Stimulated activated CD8-positive, alpha-beta memory T cell treated with anti-CD3 and anti-CD28 coated beads, Interleukin-7, amount 100 ng/mL, for 4 hours (primary cell): ENCODE data around the gene JAZF1.
"Not testable (repeated sequence)": the region's sequence is repeated elsewhere in the genome, so short reads cannot be mapped to it uniquely, and the experiment has no call there.

Experiments used
- DNase-seq, 2 donors: peaks; one replicate each; pipeline ENCODE4 v3.0.0-alpha.2; 2020; ENCODE audit warnings: low read depth in 2 of 2

Gene JAZF1

DNA sequence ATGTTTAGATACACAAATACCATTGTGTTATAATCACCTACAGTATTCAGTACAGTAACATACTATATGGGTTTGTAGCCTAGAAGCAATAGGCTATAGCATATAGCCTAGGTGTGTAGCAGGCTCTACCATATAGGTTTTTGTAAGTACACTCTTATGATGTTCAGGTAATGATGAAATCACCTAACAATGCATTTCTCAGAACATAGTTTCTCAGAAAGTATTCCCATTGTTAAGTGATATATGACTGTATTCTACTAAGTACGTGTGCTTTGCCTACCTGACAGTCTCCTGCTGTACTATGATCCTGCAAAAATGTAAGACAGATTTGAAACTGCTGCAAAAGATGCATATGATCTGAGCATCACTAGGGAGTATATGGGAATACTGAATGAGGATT is 137.9 kb downstream of the JAZF1 start:
- DNase-seq = no peak

DNA sequence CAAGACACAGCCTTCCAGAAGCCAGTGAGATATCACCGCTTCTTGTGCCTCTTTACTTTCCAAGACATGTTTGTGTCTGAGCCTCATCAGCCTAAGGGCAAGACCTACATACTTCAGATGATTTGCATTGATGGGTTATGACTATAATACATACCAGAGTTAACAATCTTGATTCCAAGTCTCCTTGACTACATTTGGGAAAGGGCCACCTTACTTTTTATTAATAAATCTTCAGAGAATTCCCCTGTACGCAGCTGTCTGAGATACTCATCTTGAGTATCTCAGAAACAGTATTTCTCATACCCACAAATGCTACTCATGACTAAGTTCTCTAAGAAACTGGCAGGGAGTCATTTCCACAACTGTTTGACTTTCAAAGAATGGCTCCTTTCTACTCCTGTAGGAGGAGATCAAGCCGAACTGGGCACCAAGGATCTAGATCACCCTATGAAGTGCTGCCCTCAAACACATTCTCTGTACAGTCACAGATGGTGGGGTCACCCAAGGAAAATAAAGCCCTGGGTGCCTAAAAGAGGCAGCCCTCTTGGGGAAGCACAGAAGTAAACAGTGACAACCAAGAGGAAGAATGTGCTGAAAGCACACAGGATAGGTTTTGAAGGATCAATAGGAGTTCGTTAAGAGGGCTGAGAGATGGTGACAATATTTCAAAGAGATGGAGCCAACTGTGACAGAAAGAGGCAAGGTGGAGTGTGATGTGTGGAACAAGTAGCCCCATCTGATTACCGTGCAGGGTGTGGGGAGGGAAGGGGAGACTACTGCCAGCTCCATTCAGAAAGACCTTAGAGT is 138.9 kb downstream of the JAZF1 start:
- no peak for DNase-seq

DNA sequence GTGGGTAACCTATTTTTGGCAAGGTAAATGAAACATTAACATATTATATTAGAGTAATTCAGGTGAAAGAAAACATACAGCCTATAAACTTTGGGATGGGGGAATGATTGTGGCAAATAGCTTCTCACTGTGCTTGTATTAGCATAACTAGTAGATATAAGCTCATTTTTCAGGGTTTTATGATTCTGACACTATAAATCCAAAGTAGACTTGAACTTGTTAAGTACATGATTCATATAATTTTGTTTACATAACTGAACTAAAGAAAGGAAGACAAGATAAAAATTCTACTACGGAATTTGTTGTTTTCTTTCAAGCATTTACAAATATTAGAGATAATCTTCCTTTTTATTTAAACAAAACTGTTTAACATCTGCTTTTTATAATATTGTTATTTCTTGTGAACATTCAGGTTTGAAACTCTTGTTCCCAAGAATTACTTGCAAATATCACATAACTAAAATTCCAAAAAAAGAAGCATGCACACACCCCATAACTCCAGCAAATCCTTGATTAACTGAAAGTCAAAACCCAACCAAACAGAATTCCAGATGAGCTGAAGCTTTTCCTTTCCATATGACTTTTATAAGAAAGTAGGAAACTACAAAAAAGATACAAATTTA is 142.3 kb downstream of the JAZF1 start:
- no peak for DNase-seq

DNA sequence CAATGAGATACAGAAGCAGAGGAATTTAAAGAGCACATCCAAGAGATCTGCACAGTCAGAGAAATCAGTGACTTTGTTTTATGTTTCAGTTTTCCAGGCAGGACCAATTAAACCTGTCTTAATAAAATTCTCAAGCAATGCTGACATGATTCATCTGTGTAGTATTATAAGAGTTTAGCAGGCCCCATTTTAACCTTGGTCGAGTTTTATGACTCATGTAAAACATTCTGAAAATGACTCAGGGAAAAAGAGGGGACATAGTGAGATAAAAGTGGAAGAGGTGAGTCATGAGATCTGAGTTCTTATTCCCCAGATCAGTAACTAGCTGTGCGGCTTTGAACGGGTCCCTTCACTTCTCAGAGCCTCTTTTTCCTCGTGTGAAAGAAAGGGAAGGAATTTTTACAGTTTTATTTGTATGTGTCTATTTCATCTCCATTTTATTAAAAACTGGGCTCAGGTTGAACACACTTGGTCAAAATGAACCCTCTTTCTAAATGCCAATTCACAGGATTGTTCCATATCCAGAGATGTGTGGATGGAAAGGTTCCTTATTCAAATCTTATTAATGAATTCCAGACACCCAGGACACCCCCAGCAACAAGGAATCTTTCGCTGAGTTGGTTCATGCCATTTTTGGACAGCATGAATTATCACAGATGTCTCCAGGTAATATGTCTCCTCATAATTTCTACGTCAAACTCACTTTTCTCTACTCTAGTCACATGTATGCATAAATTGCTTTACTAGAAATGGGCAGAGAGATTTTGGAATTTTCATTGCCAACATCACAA is 143.2 kb downstream of the JAZF1 start:
- DNase-seq = no peak

DNA sequence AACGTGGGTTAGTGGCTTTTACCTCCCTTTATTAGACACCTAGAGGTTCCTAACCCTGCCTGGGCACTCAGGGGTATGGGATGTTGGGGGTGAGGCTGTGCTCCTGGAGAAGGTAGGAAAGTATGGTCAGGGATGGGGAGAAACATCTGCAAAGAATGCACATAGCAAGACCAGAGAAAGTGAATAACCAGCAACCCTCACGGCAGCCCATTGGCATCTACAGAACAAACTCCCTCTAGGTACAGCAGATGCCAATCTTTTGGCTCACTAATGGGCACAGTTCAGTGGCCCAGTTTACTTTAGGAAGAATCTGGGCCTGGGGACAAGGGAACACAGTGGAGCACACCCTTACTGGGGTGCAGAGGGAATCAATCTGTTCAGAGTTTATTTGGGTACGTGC is 143.9 kb downstream of the JAZF1 start:
- no peak for DNase-seq

DNA sequence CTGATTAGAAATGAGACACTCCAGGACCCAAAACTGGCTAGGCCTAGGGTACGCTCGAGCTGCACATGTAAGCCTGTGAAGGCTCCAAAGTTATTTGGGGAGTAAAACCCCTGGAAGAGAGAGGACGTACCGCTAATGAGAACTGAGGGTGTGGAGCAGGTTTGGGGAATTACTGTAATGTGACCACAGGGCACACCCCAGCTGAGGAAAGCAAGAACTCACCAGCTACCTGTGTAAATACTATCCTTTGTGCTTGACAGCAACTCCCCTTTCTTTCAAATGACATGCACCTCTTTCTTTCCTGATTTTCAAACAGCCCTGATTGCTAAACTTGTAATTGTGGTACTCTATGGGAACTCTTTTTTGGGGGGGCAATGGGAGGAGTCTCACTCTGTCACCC is 147.2 kb downstream of the JAZF1 start:
- DNase-seq = no peak

DNA sequence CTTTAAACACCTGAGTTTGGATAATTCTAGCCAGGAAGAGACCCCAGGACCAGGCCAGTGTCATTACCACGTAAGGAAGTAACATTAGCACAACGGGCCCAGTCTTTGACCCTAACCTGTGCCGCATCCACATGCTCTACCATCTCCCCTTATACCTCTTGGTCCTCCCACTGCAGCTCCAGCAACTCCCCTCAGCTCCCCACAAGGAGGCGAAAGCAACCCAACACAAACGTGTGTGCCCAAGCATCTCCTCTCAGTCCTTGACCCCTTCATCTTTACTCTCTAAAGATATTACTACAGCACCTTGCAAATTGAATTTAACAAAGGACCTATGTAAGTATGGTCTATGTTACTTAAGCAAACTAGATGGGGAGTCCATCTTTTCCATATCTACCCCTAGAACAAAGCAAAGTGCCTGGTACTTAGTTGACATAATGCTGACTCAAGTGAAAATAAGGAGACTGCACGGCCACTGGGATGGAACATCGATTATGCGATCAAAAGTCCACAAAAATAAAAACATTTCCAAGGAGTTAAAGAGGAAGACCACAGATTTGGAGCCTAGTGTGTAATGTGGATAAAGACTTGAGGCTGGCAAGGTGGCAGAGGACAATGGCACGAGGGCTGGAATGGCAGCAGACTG is 147.7 kb downstream of the JAZF1 start:
- DNase-seq = no peak

DNA sequence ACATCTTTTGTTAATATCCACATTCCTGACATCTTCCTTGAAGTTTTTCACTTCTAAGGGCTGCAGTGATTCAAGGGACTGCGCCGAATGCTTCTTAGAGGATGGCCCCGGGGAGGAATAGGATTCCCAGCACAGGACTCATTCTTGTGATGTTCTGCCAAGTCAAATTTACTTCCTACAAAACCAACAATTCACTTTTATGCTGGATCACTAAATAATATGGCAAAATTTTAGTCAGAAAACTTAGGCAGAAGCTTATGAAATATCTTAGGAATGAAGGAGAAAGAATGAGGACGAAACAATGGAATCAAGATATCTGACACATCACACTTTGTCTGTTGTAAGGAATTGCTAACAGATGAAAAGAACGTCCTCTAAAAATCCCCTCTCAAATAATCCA is 151.5 kb downstream of the JAZF1 start:
- DNase-seq = no peak

DNA sequence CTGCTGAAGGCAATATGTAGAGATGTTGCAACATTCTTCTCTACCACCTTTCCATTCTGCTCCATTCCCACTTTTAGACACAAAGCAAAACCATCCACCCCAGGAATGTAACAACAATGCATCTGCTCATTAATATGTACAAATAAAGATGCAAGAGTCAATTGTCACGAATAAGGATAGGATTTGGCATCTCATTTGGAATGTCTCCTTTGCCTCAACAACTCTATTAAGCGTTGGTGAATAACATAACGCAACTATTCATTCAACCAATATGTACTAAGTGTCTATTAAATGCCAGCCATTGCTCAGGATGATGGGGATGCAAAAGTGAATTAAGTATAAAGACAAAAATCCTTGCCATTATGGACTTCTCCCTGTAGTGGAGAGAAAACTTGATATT is 152.1 kb downstream of the JAZF1 start:
- no peak for DNase-seq

DNA sequence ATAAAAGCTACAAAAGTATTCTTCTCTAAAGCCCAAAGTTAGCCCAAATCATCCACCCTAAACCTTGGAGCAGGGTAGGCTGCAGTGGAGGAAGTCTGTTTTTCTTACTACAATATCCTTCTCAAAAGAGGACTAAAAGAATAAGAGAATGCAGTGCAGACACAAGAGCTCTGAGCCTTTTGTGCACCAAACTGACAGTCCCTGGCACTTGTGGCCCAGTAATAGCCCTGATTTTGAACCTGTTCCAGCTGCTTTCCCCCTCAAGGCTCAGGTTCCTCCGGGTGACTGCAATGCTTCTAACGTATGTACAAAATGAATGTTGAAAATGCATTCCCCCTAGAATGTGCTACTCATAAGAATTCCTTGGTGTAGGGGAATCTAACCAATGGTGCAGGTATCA is 154.4 kb downstream of the JAZF1 start:
- no peak for DNase-seq

DNA sequence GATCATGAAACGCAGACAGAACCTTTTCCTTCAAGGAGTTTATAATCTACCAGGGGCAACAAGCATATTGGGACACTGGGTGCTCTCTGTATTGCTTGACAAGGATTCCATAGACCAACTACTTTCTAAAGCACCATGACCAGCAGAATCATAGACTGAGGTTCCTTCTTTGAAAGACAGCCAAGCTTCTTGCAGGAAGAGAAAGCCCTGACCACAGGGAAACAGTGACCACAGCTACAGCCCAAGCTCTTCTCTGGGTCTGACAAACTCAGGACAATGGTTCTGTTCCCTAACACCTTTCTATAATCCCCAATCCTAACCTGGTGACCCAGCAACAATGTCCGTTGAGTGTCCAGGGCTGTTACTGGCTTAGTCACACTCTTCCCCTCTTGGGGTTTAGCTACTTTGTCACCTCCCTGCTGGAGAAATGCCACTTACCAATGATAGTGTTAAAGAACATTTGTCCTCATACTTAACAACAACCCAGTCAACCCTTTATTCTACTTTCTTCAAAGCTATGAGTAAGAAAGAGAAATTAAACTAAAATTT is 155.7 kb downstream of the JAZF1 start:
- DNase-seq = no peak

DNA sequence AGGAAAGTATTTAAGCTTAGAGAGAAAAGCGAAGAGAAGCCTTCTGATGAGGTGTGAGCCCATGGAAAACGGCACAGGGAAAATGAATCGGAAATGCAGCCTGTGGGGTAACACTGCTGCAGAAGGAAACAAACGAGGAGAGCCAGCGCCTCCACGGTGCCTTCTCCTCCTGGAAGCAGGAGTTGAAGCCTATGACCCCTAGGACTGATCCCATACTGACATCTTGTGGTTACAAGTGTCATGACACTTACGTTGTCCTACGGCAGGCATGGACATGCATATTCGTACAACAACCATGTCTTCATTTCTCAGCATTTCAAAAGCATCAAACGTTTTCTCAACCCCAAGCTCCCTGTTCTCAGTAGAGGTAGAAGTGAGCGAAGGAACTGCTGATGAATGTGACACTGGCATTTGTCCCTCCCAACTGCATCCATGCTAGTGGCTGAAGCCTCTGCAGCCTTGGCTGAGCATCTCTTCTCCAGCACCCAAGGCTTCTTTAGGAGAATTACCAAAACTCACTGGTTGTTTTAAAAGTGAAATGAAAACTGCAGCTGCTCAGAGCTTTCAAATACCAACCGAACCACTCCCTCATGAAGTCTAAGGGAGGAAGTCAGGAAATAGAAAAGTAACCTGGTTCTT is 160.2 kb downstream of the JAZF1 start:
- no peak for DNase-seq

DNA sequence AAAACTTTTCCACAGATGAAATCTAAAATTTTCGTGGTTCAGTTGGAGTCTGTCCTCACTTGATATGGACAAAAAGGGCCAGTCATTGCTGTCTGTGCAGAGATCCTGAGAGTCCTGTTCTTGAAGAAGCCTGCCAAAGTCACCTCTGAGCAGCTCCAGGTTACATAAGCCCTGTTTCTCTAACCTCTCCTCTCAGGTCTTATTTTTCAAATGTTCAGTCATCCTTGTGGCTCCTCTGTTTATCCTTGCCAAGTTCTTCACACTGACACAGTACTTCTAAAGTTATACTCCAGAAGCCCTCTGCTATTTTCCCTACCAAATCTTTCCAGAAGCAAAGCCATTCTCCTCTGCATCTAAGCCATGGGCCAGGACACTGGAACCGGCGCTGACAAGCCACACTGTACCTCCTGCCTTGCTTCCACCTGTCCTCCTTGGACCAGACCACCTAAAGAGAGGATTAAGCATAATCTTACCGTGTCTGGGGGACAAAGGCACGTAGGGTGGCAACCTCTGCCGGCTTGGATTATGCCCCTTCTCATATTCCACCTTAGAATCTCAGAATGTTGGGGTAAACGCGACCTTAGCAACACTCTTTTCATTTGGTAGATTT is 161.6 kb downstream of the JAZF1 start:
- DNase-seq = no peak

DNA sequence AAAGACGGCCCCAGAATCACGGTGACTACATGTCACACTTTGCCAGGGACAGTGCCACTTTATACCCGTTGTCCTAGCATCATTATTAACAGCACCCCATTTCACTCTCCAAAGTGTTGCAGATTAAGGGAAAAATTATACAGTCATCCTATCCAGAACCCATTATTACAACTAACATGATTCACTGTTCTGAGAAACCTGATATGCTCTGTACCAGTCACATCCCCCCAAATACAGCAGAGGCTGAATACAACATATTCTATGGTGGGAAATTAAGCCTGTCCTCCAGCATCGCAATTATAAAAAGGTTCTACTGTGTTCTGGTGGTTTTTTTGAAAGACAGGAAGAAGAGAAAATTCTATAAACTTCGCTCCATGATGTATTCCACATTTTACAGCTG is 162.1 kb downstream of the JAZF1 start:
- DNase-seq = no peak

DNA sequence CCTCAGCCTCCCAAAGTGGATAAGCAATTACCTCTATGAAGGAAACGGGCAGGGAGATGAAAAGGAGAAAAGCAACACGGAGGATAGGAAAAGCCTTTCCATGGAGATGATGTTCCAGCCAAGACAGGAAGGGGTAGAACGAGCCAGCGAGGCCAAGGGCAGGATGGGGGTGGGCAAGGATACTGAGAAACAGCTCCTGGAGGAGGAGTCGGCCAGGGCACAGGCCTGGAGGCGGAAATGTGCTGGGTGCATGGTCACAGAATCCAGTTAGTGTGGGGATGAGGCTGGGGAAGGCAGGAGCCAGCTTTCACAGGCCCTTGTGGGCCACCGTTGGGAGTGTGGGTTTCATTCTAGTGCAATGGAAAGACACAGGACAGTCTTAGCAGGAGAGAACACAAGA is 162.6 kb downstream of the JAZF1 start:
- DNase-seq = no peak

DNA sequence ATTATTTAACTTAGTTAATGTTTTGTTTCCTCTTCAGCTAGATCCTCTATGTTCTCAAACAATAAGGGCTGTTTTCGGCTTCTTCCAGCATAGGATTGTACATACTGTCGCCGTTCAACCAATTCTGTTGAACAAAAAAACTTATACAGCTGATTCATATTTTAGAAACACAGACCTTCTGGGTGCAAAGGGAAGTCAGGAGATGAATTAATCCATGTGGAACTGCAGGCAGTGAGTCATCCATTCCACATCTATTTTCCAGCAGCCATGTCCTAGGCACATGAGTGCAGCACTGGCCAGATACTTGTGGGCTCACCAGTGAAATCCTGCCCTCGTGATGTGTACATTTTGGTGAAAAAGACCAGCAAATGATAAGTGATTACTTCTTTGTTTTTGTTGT is 163.2 kb downstream of the JAZF1 start:
- DNase-seq = no peak

DNA sequence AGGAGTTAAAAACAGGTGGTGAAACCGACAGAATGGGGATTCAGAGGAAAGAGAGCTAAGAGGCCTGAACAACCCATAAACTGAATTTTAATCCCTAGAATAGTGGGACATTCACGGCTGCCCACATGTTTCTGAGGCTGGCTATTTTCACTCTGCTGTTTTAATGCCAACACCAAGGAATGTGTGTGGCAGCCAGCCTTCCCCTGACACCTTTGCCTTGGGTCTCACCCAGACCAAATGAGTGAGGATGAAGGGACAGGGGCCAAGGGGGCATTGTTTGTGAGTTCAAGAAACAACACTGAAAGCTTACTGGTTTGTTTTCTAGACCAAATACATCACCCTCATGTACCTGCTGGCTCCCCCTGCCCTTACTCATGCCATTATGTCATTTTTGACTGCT is 164.3 kb downstream of the JAZF1 start:
- DNase-seq = no peak

DNA sequence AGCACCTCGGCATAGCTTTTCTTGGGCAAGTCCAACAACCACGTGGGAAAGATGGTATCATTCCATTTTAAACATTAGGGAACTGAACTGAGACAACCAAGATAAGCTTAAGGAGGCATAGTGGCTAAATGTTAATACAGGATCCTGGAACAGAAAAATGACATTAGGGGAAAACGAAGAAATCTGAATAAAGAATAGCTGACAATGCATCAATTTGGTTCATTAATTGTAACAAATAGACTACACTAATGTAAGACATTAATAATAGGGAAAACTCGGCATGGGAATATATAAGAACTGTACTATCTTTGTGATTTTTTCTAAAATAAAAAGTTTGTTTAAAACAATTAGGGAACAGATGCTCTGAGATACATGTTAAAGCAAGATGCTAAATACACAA is 165.4 kb downstream of the JAZF1 start:
- no peak for DNase-seq

DNA sequence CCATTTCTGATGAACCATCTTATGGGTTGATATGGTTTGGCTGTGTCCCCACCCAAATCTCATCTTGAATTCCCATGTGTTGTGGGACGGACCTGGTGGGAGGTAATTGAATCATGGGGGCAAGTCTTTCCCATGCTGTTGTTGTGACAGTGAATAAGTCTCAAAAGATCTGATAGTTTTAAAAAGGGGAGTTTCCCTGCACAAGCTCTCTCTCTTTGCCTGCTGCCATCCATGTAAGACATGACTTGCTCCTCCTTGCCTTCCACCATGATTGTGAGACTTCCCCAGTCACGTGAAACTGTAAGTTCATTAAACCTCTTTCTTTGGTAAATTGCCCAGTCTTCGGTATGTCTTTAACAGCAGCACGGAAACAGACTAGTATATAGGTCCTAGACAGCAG is 166.3 kb downstream of the JAZF1 start:
- DNase-seq = not testable (repeated sequence)

DNA sequence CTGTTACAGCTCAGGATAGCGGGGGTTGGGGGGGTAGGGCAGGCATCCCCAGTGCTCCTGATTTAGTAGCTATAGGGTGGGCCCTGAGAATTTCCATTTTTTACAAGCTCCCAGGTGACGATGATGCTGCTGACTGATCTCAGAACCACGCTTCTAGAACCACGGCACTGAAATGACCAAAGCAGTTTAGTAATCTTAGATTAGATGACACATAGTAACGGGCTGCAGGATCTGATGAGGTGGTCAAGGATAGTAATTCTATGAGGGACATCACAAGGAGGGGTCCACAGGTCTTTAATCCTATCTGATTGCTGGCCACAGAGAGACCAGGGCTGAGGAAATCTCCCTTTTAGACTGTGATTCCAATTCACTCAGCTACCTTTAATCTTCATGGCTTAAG is 167.2 kb downstream of the JAZF1 start:
- DNase-seq = no peak

DNA sequence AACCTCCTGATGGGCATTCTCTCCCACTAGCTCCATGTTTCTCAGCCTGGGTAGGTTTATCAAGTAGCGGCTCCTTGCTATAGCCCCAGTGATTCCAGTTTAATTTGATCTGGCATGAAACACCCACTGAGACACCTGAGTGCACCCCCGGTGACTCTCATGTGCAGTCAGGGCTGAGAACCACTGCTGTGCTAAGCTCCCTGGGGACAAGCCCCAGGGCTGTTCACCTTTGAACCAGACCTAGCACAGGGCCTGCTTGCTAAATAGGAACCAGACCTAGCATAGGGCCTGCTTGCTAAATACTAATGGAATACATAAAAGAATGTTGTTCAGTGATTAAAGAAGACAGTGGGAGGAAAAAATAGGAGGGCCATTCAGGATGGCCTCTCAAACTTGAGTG is 167.6 kb downstream of the JAZF1 start:
- no peak for DNase-seq
